NCI-H748 (cell line): Measurements from ENCODE around the gene C1QTNF5.

Experiments
- DNase-seq: peaks from one replicate; lab custom pipeline; 2025; ENCODE audit not compliant: unreplicated experiment; lab: John Stamatoyannopoulos, UW

Gene C1QTNF5

DNA sequence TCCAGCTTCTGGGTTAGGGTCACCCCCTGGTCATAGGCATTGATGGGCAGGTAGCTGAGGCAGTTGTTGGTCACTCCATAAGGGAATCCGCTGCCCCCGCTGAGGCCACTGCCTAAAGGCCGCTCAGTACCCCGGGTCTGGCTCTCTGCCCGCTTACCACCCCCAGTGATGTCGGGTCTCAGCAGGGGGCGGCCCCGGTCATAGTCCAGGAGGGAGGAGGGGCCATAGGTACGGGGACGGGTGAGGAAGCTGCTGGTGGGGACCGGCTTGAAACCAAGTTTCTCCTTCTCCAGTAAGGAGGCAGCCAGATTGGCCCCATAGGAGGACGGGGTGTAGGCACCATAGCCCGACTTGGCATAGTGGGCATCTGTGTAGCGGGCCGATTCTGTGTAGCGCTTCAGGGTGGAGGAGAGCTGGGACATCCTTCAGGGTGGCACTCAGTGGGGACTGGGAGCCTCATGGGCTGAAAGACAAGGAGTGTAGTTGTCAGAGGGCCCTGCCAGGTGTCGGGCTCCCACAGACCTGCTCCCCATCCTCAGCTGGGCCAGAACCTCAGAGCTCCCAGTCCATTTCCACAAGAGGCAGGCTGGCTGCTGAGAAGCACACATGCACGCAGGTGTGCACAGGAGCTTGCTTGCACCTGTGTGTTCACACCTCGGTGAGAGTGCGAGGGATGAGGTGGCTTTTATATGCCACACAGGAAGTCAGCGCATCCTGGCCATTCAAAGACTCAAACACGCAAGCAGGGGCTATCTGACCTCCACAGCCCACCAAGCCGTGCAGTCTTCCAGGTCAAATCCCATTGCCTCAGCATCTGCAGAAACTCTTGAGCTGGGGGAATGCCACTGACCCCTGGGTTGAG is 32.6 kb upstream of the C1QTNF5 start:
- DNase-seq, result no peak

DNA sequence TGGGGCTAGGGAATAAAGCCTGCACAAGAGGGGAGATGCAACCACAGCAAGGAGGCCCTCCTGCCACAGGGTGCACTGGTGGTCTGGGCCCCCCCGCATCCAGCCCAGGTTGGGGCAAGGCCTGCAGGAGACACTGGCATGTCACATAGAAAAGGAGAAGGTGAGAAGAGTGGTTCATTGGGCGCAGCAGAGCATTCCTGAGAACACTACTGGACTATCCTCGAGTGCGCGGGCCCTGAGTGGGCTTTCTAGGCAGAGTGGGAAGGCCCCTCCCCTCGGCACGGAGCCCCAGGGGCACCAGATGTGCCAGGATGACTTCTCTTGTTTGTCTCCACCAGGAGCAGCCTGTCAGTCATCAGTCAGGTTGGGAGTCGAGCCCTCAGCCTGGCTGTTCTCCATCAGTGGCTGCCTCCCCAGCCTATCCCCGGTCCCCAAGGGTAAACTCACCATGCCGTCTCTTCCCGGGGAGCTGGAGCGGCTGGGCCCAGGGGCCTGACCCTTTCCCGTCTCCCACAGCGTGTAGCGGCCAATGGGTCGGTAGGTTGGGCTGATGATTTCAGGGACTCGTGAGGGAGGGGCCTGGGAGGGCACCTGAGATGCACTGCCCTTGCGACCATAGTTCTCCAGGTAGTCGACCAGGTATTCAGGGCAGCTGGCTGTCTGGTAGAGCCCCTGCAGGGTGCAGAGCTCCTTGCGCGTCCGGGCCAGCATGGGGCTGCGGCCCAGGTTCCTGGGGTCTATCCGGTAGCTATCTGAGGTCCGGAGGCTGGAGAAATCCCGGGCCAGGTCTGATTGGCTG is 31.8 kb upstream of the C1QTNF5 start:
- DNase-seq, result no peak

DNA sequence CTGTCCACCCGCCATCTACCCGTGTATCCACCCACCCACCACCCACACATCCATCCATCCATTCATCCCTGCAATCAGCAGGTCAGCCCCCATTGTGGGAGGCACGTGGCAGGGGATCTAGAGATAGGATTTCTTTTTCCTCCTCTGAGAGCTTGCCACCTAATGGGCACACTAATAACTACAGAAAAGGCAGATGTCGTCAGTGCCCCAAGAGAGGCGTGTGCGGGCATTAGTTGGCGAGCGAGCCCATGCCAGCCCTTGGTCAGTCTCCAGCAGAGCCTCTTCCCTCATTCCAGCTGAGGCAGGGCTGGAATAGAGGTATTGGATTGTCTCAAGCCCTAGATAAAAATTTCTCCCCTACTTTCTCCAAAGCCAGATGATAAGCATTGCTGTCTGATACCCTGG is 31.1 kb upstream of the C1QTNF5 start:
- peak; percentile 47 for DNase-seq

DNA sequence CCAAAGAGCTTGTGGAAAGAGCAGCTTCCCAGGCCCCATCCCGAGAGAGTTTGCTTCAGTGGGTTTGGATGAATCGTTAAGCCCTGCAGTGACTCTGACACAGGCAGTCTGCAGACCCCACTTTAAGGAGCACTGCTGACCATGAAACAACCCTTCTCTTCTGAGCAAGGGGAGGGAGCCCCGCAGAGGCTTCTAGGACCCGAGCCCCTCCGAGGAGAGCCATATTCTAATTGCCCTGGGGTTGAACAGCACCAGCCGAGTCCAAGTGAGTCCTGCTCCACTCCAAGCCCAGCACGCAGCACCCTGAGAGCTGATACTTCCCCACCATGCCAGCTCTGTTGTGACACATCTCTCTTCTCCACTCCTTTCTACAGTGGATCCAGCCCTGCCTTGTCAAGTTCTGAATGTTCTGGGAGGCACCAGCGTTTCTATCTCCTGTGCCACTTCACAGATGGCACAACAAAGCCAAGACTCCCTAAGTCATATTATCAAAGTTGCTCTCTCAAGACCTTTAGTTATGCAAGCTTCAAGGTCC is 30.5 kb upstream of the C1QTNF5 start:
- no peak for DNase-seq

DNA sequence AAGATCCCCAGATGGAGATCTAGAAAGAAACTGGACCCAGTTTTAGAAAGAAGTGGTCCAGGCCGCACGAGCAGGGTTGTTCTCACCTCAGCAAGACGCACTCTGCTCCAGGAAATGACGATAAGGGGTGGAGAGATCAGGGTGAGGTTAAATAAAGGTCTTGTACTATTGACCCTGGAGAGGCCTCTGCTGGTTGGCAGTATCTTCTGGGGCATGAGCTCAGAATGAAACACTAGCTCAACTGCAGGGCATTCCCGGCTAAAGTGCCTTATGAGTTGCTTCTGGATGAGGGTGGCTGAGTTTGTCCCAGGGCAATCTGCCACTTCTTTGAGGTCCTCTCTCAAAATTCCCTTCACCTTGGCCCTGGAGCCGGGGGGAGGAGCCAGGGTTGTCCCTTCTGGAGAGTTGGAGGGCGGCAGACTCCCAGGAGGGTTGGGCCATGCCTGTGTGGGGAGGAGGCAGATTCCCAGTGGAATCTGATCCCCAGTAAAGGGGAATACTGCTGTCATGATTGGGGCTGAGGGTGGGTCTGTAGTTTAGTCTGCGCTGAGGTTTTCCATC is 29.9 kb upstream of the C1QTNF5 start:
- no peak for DNase-seq

DNA sequence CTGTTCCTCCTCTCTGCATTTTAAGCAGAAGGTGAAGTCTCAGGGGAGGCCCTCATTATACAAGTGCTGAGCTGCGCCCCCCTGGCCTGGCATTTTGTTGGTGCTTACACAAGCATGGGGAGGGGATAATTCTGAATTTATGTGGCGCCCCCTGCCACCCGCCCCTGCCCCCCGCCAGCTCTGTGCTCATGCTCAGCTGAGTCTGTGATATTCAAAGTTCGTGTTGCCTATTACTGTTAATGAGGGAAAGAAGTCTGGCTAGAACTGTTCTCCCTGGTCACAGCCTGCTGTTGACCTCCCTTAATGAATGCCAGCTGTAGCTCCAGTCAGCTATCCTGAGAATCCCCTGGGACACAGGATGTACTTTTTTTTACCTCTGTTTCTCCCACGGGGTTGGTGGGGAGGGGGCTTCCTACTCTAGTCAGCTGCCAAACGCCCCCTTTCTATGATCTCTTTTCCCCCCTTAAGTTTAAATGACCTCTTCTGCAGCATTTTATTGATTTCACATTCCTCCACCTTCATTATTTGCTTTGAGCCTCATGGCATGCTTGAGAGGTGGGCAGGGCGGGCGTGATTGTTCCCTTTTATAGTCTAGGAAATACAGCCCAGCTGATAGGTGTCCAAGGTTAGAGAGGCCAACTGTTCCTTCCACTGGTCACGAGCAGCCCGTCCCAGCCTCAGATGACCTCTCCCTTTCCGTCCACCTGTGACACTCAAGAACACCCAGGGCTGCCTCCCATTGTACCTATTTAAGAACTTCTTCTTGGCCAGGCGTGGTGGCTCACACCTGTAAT is 28.6 kb upstream of the C1QTNF5 start:
- DNase-seq, result no peak

DNA sequence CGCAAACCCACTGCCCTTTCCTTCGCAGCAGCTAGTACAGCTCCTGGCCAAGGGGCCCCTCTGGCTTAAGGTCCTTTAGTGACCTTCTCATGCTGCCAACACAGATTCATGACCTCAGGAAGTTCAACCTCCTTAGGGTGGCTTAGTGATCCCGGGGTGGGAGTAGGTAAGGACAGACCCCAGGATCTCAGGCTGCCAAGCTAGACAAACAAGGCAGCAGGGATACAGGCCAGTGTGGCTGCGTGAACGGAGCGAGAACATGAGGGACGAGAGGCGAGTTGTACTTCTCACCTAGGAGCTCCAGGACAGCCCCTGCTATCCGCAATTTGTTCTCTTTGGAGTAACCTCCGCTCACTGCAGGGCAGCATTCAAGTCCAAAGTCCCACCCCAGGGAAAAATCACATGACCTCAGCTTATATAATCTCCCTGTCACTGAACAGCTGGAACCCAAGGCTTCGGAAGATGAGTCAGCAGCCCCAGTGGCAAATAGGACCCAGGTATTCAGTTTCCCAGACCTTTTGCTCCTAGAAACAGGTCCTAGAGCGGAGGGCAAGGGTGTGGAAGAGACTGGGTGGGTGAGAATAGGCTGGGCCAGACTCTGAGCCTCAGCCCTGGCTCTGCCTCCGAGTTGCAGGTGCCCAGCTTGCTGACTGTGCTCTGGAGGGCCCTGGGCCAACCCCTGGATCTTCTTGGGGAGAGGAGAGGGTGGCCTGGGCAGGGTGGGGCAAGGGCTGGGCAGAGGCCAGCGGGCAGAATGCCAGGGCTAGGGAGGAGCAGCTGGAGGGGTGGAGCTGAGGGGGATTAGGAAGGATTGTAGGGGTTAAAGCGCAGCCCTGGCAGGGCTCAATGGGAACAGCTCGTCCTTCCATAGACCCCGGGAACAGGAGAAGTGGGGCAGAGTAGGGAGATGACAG is 27.7 kb upstream of the C1QTNF5 start:
- peak; percentile 7 for DNase-seq

DNA sequence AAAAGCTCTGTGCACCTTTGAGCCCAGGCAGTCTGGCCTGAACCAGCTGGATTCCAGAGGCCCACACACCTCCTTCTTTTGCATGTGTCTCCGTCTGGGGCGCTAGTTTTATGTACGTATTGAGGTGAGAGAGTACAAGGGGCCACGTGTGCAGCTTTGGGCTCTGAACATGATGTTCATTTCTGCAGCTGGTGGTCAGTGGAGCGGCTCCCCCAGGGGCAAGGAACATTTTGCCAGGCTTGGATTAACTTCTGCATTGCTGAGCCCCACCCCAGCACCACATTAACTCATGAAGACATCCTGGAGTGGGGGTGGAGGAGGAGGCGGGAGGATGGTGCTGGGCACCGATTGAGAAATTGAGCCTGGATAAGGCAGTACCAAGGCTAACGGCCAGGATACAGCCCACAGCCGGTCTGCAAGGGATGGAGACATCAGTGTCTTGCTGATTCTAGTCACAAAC is 27.0 kb upstream of the C1QTNF5 start:
- no peak for DNase-seq

DNA sequence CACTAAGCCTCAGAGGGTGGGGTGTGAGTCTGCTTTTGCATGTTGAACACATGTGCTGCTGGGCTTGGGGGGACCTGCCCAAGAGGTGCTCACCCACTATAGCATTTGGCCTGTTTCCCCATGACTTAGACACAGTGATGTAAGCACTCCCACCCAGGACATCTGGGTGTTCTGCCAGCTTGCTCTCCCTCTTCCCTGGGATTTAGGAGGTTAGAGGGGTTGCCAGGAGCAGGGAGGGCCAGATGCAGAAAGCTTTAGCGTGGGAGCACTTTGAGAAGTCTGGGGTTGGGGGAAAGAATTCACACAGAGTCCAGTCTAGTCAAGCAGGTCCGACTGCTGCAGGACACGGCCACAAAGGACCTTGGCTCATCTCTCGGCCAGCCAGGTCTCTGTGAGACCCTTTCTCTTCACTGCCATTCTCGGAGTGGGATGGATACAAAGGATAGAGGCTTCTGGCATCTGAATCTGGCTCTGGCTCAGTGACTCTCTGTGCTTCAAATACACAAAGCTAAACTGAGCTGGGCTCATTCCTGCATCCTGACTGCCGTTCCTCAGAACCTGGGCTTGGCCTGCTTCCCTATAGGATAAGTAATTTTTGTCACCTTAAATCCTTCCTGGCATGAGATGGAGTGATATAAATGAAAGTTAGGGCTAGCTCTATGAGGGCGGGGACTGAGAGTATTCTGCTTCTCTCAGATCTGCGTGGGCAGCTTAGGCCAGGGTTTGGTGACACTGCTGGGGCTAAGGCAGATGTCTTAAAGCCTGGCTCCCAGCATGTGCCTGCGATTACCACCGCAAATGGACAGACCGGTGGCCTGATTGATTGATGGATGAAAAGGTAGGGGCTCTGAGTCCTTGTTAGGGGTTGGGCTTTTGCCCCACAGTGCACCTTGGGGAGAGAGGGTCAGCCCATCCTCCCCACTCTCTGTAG is 26.3 kb upstream of the C1QTNF5 start:
- DNase-seq, result no peak

DNA sequence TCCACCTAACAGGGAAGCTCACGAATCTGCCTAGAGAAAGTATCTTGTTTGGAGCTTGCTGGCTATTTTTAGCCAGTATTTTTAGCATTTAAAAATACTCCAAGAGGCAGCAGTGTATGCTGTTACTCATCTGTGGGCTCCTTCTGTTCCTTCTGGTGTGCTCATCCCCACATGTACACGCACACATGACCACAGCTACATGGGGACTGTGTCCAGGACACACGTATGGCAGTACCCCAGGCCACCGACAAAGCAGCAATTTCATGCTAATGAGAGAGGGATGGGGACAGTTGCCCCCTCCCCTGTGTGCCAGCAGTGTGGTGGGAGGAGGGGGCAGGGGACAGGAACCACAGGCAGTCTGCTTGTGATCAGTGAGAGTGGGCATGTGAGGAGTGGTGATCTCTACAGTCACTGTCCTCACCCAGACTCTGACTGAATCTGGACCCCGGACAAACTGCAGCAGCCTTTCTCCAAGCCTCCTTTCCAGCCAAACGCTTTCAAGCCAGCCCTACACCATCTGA is 24.4 kb upstream of the C1QTNF5 start:
- no peak for DNase-seq

DNA sequence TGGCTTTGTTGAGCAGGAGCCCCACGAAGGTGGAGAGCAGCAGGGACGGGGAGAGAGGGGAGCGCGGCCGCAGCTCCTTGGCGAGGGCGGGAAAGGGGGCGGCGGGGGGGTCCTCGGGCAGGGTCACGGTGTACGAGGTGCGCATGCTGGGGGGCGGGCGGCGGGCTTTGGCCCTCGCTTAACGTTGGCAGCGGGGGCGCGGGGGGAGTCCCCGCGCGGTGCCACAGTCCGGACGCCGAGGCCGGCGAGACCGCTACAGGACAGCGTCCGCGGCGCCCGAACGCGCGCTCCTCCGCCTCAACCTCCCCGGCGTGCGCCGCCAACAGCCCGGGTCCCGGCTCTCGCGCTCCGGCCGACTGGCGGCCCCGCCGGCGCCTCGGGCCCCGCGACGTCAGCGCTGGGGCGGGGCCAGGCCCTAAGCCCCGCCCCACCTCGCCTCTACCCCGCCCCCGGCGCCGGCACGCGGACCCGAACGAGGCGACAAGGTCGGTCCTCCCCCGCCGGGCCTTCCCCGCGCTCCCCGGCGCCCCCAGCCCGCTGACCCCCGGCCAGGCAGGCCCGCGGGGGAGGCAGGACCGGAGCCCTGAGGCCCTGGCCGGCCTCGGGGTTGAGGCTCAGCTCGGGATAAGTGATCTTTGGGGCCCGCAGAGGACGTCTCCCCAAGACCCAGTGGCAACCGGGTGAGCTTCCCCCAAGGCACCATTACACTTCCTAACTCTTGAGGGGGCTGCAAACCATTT is 23.3 kb upstream of the C1QTNF5 start:
- peak; percentile 51 for DNase-seq

DNA sequence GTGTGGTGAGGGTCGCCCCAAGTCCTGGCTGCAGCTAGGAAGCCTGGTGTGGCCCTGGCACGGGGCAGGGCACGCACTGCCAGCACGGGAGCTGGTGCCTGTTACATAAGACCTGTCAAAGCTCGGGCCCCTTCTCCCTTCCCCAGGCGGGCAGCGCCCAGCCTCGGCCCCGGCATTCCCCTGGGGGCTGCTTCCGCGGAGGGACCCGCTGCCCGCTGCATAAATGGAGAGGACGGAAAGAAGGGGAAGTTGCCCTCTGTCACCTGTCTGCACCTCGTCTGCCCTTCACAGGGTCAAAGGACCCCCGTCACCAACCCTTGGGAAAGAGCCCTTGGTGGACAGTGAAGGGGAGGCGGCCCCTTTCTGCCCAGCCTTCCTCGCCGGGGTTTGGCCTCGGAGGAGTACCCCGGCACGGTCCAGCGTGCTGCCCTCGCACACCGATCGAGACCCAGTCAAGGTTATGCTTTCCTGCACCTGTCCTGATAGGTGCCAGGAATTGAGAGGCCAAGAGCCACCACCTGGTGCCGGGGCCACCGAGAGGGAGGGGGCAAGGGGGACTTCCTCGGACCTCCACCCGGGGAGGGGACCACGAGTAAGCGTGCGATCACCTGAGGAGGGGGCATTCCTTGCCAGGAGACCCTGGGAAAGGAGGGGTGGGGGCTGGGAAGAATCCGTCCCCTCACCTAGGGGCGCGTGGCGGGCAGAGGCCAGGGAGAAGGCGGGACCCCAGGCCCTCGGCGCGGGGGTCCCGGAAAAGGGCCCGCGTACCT is 22.6 kb upstream of the C1QTNF5 start:
- DNase-seq, result no peak

DNA sequence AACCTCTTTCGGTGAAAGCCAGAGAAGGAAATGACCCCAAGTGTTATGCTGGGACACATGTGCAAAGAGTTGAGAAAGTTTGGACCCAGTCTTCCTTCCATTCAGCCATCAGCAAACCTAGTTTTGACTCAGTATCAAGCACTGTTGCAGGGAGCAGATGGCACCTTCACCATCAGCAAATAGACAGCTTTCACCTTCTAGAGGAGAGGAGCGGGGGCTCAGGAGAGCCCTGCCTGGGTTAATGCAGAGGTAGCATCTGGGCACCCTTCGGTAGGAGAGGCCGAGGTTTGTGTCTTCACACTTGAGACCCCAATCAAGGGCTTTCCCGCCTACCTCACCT is 22.0 kb upstream of the C1QTNF5 start:
- no peak for DNase-seq

DNA sequence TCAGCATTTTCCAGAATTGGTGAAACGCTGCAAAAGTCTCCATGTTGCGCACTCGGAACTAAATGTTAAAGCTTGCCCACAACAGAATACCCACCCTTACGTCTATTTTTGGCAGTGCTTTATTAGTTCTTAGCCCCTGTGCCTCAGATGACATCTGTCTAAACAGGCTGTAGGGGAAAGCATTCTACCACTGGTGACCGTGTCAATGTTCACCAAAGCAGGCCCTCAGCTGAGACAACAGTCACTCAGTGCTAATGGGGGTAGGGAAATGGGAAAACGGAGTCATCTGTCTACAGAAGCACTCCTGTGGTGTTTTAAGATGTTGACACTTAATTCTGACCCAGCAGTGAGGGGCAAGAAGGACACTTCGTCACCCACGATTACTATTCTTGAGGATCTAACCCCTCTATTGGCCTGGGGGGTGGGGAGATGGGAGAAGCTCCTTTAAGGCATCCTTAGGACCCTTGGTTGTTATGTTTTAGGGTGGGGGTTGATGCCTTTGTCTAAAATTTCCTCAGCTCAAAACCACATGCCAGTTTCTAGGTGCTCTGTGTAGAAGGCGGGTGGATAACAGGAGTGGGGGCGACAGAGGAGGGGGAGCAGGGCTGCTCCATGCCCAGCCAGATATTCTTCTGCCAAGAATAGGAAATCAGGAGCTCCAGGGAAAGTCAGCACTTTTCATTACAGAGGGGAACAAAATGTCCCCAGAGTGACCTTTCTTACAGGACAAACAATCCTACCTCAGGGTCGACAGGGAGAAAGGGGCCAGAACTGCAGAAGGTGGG is 21.4 kb upstream of the C1QTNF5 start:
- DNase-seq, result no peak

DNA sequence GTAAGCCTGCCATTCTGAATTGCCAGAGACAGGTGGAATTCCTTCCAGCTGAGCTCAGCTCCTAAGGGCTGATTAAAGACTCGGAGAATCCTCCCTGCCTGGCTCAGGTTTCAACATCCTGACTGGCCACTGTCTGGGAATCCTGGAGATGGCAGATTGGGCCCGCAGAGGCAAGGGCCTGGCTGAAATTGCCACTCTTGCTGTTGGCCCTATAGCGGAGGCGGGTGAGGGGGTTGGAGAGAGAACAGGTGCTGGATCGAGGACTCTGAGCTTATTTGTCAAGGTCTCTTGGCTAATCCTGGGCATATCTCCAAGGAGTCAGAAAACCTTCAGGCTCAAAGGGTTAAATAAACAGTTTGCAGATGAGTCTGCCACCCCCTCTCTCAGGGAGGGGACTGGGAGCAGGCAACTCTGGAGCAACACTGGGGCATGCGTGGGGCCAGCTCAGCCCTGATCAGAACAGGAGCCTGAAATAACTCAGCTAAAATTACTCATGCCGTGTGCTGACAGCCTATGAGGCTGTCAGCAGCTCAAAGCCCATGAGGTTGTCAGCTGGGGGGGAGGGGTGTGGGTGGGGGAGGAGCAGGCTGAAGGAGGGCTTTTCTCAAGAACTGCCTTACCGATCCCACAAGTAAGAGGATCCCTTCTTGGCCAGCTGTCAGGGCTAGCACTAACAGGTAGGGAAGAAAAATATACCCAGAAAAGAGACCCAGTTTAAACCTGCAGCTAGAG is 20.5 kb upstream of the C1QTNF5 start:
- DNase-seq, result no peak
